WTC11 (cell line): ENCODE measurements around the gene CHRM1. TPM values are rescaled to one million over a fixed set of nuclear protein-coding genes. Genes with fewer than 3 reads are reported as not detected.

ENCODE experiments used
- ATAC-seq: fragments of 200-7000 bp; cut with Tn5 transposase; 2 replicates; pipeline ENCODE4 v1.10.0; 2021; ENCODE audit warnings: mild to moderate bottlenecking, moderate library complexity
- CTCF ChIA-PET: fragments of 300-600 bp; sonication (Branson Sonifier 250); formaldehyde crosslinking; loops from one replicate; lab custom pipeline; 2021; ENCODE audit warnings: antibody characterized with exemption; lab: Charles Lee
- POLR2A ChIA-PET: fragments of 350-600 bp; sonication (Branson Sonifier 250); formaldehyde crosslinking; loops from one replicate; lab custom pipeline; 2021; ENCODE audit warnings: antibody characterized with exemption; lab: Charles Lee
- DNase-seq: peaks from one replicate; pipeline ENCODE4 v3.0.0; 2021; ENCODE audit warnings: low spot score
- H3K27ac Mint-ChIP-seq: 2 replicates; pipeline ENCODE4 v1.8.0; 2021; ENCODE audit warnings: mixed read lengths
- H3K27me3 Mint-ChIP-seq: 2 replicates; pipeline ENCODE4 v1.8.0; 2021; ENCODE audit warnings: low read depth, mild to moderate bottlenecking, moderate library complexity, mixed read lengths
- H3K36me3 Mint-ChIP-seq: 2 replicates; pipeline ENCODE4 v1.8.0; 2021; ENCODE audit warnings: mixed read lengths
- H3K4me1 Mint-ChIP-seq: 2 replicates; pipeline ENCODE4 v1.8.0; 2022; ENCODE audit warnings: mixed read lengths
- H3K4me3 Mint-ChIP-seq: 2 replicates; pipeline ENCODE4 v1.8.0; 2021; ENCODE audit warnings: mild to moderate bottlenecking, moderate library complexity, mixed read lengths
- H3K9me3 Mint-ChIP-seq: 2 replicates; pipeline ENCODE4 v1.8.0; 2021; ENCODE audit warnings: mixed read lengths
- GABPB1 ChIP-seq: sonication (generic); formaldehyde crosslinking; IDR thresholded peaks from 2 replicates; pipeline ENCODE4 v1.8.1; 2023; ENCODE audit warnings: mild to moderate bottlenecking, missing genetic modification reagents
- JUN ChIP-seq: sonication (generic); formaldehyde crosslinking; IDR thresholded peaks from 2 replicates; pipeline ENCODE4 v1.8.0; 2023; ENCODE audit warnings: mild to moderate bottlenecking, missing genetic modification reagents
- NFE2L1 ChIP-seq: sonication (generic); formaldehyde crosslinking; IDR thresholded peaks from 2 replicates; pipeline ENCODE4 v1.8.1; 2023; ENCODE audit warnings: missing genetic modification reagents
- PRRX2 ChIP-seq: fragments of 250-450 bp; sonication (Bioruptor Pico); IDR thresholded peaks from 2 replicates; pipeline ENCODE4 v1.8.0; 2021; ENCODE audit warnings: mild to moderate bottlenecking
- RELA ChIP-seq: sonication (generic); formaldehyde crosslinking; IDR thresholded peaks from 2 replicates; pipeline ENCODE4 v1.8.1; 2022; ENCODE audit warnings: missing genetic modification reagents, mild to moderate bottlenecking, borderline replicate concordance
- USF1 ChIP-seq: sonication (generic); formaldehyde crosslinking; IDR thresholded peaks from 2 replicates; pipeline ENCODE4 v1.8.0; 2022; ENCODE audit warnings: mild to moderate bottlenecking, missing genetic modification reagents
- ZBTB43 ChIP-seq: sonication (generic); formaldehyde crosslinking; IDR thresholded peaks from 2 replicates; pipeline ENCODE4 v1.8.1; 2023; ENCODE audit warnings: mild to moderate bottlenecking, missing genetic modification reagents
- ZMAT4 ChIP-seq: fragments of 250-450 bp; sonication (Bioruptor Pico); IDR thresholded peaks from 2 replicates; pipeline ENCODE4 v1.9.0; 2021; ENCODE audit warnings: mild to moderate bottlenecking
- ZNF138 ChIP-seq: sonication (generic); formaldehyde crosslinking; conservative IDR thresholded peaks from 2 replicates; pipeline ENCODE4 v1.8.1; 2022; ENCODE audit warnings: mild to moderate bottlenecking, moderate library complexity, missing genetic modification reagents
- ZNF317 ChIP-seq: sonication (generic); formaldehyde crosslinking; IDR thresholded peaks from 2 replicates; pipeline ENCODE4 v1.8.1; 2023; ENCODE audit warnings: low read depth, mild to moderate bottlenecking, moderate library complexity, missing genetic modification reagents, borderline replicate concordance
- ZNF416 ChIP-seq: fragments of 250-450 bp; sonication (Bioruptor Pico); IDR thresholded peaks from 2 replicates; pipeline ENCODE4 v1.9.0; 2021; ENCODE audit warnings: mild to moderate bottlenecking, inconsistent platforms
- ZNF423 ChIP-seq: fragments of 250-450 bp; sonication (Bioruptor Pico); IDR thresholded peaks from 2 replicates; pipeline ENCODE4 v2.1.2; 2022; ENCODE audit warnings: mild to moderate bottlenecking, moderate library complexity
- ZNF532 ChIP-seq: fragments of 250-450 bp; sonication (Bioruptor Pico); IDR thresholded peaks from 2 replicates; pipeline ENCODE4 v1.9.0; 2021; ENCODE audit warnings: mild to moderate bottlenecking, borderline replicate concordance
- ZNF671 ChIP-seq: fragments of 250-450 bp; sonication (Bioruptor Pico); IDR thresholded peaks from 2 replicates; pipeline ENCODE4 v1.8.0; 2021; ENCODE audit warnings: mild to moderate bottlenecking
- total RNA-seq: library from RNA; stranded (reverse); gene quantifications from 3 replicates; pipeline ENCODE4 v1.2.3, GENCODE V29; 2021
- TF ChIP-seq, protein P1 (sequence below): sonication (generic); formaldehyde crosslinking; IDR thresholded peaks from 2 replicates; pipeline ENCODE4 v1.8.1; 2023; ENCODE audit warnings: mild to moderate bottlenecking, missing genetic modification reagents
- TF ChIP-seq, protein P2 (sequence below): sonication (generic); formaldehyde crosslinking; IDR thresholded peaks from 2 replicates; pipeline ENCODE4 v1.8.1; 2023; ENCODE audit warnings: mild to moderate bottlenecking, missing genetic modification reagents, moderate library complexity

Gene CHRM1
- total RNA-seq, 1 experiment from 2014 or later, result not detected

- peak; percentile 94 for TF ChIP-seq PRRX2 (CRISPR knock-in tag)
- no peak for TF ChIP-seq ZNF317 (CRISPR knock-in tag)
- peak; percentile 92 for TF ChIP-seq ZNF671
- TF ChIP-seq ZNF532 (CRISPR knock-in tag), result peak; percentile 93
- TF ChIP-seq ZMAT4 (CRISPR knock-in tag), result peak; percentile 57; the same call in 1 of the 2 replicates
- TF ChIP-seq, protein P1, sequence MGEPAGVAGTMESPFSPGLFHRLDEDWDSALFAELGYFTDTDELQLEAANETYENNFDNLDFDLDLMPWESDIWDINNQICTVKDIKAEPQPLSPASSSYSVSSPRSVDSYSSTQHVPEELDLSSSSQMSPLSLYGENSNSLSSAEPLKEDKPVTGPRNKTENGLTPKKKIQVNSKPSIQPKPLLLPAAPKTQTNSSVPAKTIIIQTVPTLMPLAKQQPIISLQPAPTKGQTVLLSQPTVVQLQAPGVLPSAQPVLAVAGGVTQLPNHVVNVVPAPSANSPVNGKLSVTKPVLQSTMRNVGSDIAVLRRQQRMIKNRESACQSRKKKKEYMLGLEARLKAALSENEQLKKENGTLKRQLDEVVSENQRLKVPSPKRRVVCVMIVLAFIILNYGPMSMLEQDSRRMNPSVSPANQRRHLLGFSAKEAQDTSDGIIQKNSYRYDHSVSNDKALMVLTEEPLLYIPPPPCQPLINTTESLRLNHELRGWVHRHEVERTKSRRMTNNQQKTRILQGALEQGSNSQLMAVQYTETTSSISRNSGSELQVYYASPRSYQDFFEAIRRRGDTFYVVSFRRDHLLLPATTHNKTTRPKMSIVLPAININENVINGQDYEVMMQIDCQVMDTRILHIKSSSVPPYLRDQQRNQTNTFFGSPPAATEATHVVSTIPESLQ (CRISPR knock-in tag), result no peak
Measured at GRCh38 chr11:62889484-62890437, 31.4 kb downstream of the CHRM1 start (continued).

GRCh38 chr11:62889126-62889483 lies 32.1 kb downstream of the CHRM1 start:
- Mint-ChIP-seq H3K36me3 (peaks cover 56% of the 10 kb centered on the region), H3K27ac (peak overlapping the region; percentile 86), H3K4me1 (peaks cover 7% of the 10 kb centered on the region), H3K9me3 (no peaks in the 10 kb centered on the region), H3K27me3 (no peaks in the 10 kb centered on the region), H3K4me3 (no peak overlapping the region)
- POLR2A ChIA-PET, result interaction anchor here (1.0 to 2.2 kb wide), 5 partner anchors 8 to 57 kb away, joined by 4 to 15 read pairs (median 8); partner anchors contain the start of genes SLC3A2 and TEX54
- DNase-seq, result no peak
- ATAC-seq, result no peak
- TF ChIP-seq JUN (CRISPR knock-in tag) (no peak), ZBTB43 (no peak), NFE2L1 (CRISPR knock-in tag) (no peak), USF1 (CRISPR knock-in tag) (no peak), ZNF416 (no peak), ZNF423 (CRISPR knock-in tag) (no peak), ZNF138 (CRISPR knock-in tag) (no peak), RELA (no peak), GABPB1 (CRISPR knock-in tag) (no peak)
- TF ChIP-seq, protein P2, sequence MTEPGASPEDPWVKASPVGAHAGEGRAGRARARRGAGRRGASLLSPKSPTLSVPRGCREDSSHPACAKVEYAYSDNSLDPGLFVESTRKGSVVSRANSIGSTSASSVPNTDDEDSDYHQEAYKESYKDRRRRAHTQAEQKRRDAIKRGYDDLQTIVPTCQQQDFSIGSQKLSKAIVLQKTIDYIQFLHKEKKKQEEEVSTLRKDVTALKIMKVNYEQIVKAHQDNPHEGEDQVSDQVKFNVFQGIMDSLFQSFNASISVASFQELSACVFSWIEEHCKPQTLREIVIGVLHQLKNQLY (CRISPR knock-in tag), result no peak
- CTCF ChIA-PET, result interaction anchor here (1.0 to 2.3 kb wide), 3 partner anchors 8 to 131 kb away, joined by 4 to 8 read pairs (median 5); partner anchors contain the start of gene SLC3A2
